Bronchial epithelial cell (primary cell): ENCODE results near the gene DOP1B. TPM values are rescaled to one million over a fixed set of nuclear protein-coding genes. Genes with fewer than 3 reads are reported as not detected.

Experiments used
- DNase-seq: peaks from one replicate; pipeline ENCODE4 v3.0.0-alpha.2; 2010; ENCODE audit warnings: low read depth
- FAIRE-seq: peaks from 2 replicates; lab custom pipeline; 2011; peaks lifted over from hg19 to GRCh38; lab: Jason Lieb, UNC
- H3K27me3 ChIP-seq: 2 replicates; pipeline ENCODE4 v1.5.1; 2011; ENCODE audit warnings: low read length; ENCODE audit not compliant: control insufficient read depth, insufficient read depth
- H3K36me3 ChIP-seq: 2 replicates; pipeline ENCODE4 v1.5.1; 2011; ENCODE audit warnings: low read length; ENCODE audit not compliant: control insufficient read depth, insufficient read depth
- H3K4me3 ChIP-seq: 2 replicates; pipeline ENCODE4 v1.5.1; 2011; ENCODE audit warnings: mild to moderate bottlenecking, low read depth, low read length, control low read depth
- CTCF ChIP-seq: IDR thresholded peaks from 2 replicates; pipeline ENCODE4 v1.5.1; 2011; ENCODE audit warnings: mild to moderate bottlenecking, moderate library complexity, low read length, control low read depth, inconsistent platforms; ENCODE audit not compliant: insufficient read depth, severe bottlenecking
- total RNA-seq: library from RNA; depleted of rRNA; stranded (reverse); fragments of >200 nt; gene quantifications from 2 replicates; pipeline ENCODE4 v1.2.1, GENCODE V29; 2014

Gene DOP1B
- total RNA-seq, 1 donor from 2014 or later: 3.4 TPM

- H3K36me3 ChIP-seq: no peaks in the 10 kb centered on the region
- no peaks in the 10 kb centered on the region for H3K27me3 ChIP-seq
- H3K4me3 ChIP-seq: no peak overlapping the region
- no peak for DNase-seq
- FAIRE-seq: no peak
- TF ChIP-seq CTCF: no peak
These were observed 28.9 kb downstream of the DOP1B start for GRCh38 chr21:36185523-36185922.

GRCh38 chr21:36186081-36186480 is 29.5 kb downstream of the DOP1B start:
- Histone ChIP-seq H3K4me3 (no peak overlapping the region), H3K36me3 (no peaks in the 10 kb centered on the region), H3K27me3 (no peaks in the 10 kb centered on the region)
- no peak for TF ChIP-seq CTCF
- DNase-seq (no peak), FAIRE-seq (no peak)

- no peak for DNase-seq
- FAIRE-seq: no peak
- H3K36me3 ChIP-seq: no peaks in the 10 kb centered on the region
- no peak overlapping the region for H3K4me3 ChIP-seq
- no peaks in the 10 kb centered on the region for H3K27me3 ChIP-seq
- TF ChIP-seq CTCF: no peak
These were observed 30.1 kb downstream of the DOP1B start for GRCh38 chr21:36186506-36187399.

GRCh38 chr21:36188081-36188681 is 31.6 kb downstream of the DOP1B start:
- no peak overlapping the region for H3K4me3 ChIP-seq
- TF ChIP-seq CTCF: peak; percentile 40
- DNase-seq (peak; percentile 44), FAIRE-seq (no peak)
- no peaks in the 10 kb centered on the region for H3K27me3 ChIP-seq
- no peaks in the 10 kb centered on the region for H3K36me3 ChIP-seq

- DNase-seq (no peak), FAIRE-seq (no peak)
- Histone ChIP-seq H3K4me3 (no peak overlapping the region), H3K27me3 (no peaks in the 10 kb centered on the region), H3K36me3 (no peaks in the 10 kb centered on the region)
- no peak for TF ChIP-seq CTCF
These were observed 32.3 kb downstream of the DOP1B start for GRCh38 chr21:36188937-36189336.
